WERI-Rb-1 (cell line): ENCODE data around the gene KSR1.
"Not testable (repeated sequence)": the region's sequence is repeated elsewhere in the genome, so short reads cannot be mapped to it uniquely, and the experiment has no call there.

Experiments used
- DNase-seq: peaks from one replicate; pipeline ENCODE4 v3.0.0-alpha.2; 2020
- H3K27ac ChIP-seq: fragments of 250-450 bp; sonication (Bioruptor Pico); 2 replicates; pipeline ENCODE4 v1.5.1; 2020; ENCODE audit warnings: mild to moderate bottlenecking, moderate library complexity
- H3K27me3 ChIP-seq: fragments of 250-450 bp; sonication (Bioruptor Pico); 2 replicates; pipeline ENCODE4 v1.5.1; 2021; ENCODE audit warnings: mild to moderate bottlenecking, low read depth, moderate library complexity; ENCODE audit not compliant: insufficient read depth, severe bottlenecking
- H3K36me3 ChIP-seq: fragments of 250-450 bp; sonication (Bioruptor Pico); 2 replicates; pipeline ENCODE4 v1.5.1; 2020; ENCODE audit warnings: mild to moderate bottlenecking, moderate library complexity
- H3K4me3 ChIP-seq: 2 replicates; pipeline ENCODE4 v1.5.1; 2011; ENCODE audit warnings: low read depth, mild to moderate bottlenecking, control low read depth, low read length
- H3K9me3 ChIP-seq: fragments of 250-450 bp; sonication (Bioruptor Pico); 2 replicates; pipeline ENCODE4 v1.5.1; 2021; ENCODE audit warnings: mild to moderate bottlenecking, moderate library complexity; ENCODE audit not compliant: severe bottlenecking
- CTCF ChIP-seq: IDR thresholded peaks from 2 replicates; pipeline ENCODE4 v1.5.1; 2011; ENCODE audit warnings: low read depth, mild to moderate bottlenecking, control low read depth, inconsistent platforms, low read length

Gene KSR1

GRCh38 chr17:27640790-27641189, 184.5 kb downstream of the KSR1 start:
- TF ChIP-seq CTCF: no peak
- no peak overlapping the region for H3K4me3 ChIP-seq
- no peak for DNase-seq
- H3K27ac ChIP-seq: no peak overlapping the region
- H3K36me3 ChIP-seq: no peaks in the 10 kb centered on the region
- no peaks in the 10 kb centered on the region for H3K9me3 ChIP-seq
- no peaks in the 10 kb centered on the region for H3K27me3 ChIP-seq

- DNase-seq: peak; percentile 32
- Histone ChIP-seq H3K27ac (no peak overlapping the region), H3K36me3 (no peaks in the 10 kb centered on the region), H3K27me3 (no peaks in the 10 kb centered on the region), H3K9me3 (no peaks in the 10 kb centered on the region), H3K4me3 (no peak overlapping the region)
- no peak for TF ChIP-seq CTCF
Measured at GRCh38 chr17:27644586-27644985, 188.3 kb downstream of the KSR1 start.

- H3K36me3 ChIP-seq, DNase-seq: not testable (repeated sequence)
Measured at GRCh38 chr17:27645621-27646020, 189.4 kb downstream of the KSR1 start.

GRCh38 chr17:27646232-27646631, 190.0 kb downstream of the KSR1 start:
- no peak for DNase-seq
- TF ChIP-seq CTCF: no peak

More at GRCh38 chr17:27645621-27646020, 189.4 kb downstream of the KSR1 start:
- not testable (repeated sequence) for H3K4me3 ChIP-seq, H3K9me3 ChIP-seq, H3K27ac ChIP-seq, H3K27me3 ChIP-seq

GRCh38 chr17:27647765-27648164, 191.5 kb downstream of the KSR1 start:
- Histone ChIP-seq H3K4me3 (no peak overlapping the region), H3K27ac (no peak overlapping the region), H3K9me3 (no peaks in the 10 kb centered on the region), H3K27me3 (no peaks in the 10 kb centered on the region), H3K36me3 (no peaks in the 10 kb centered on the region)
- DNase-seq: no peak
- no peak for TF ChIP-seq CTCF

More at GRCh38 chr17:27646232-27646631, 190.0 kb downstream of the KSR1 start:
- Histone ChIP-seq H3K9me3 (no peaks in the 10 kb centered on the region), H3K36me3 (no peaks in the 10 kb centered on the region), H3K27ac (no peak overlapping the region), H3K4me3 (no peak overlapping the region), H3K27me3 (no peaks in the 10 kb centered on the region)

- DNase-seq: peak; percentile 24
- H3K4me3 ChIP-seq, H3K27ac ChIP-seq, H3K27me3 ChIP-seq, H3K36me3 ChIP-seq, H3K9me3 ChIP-seq: not testable (repeated sequence)
Measured at GRCh38 chr17:27649111-27649571, 192.9 kb downstream of the KSR1 start.

- Histone ChIP-seq H3K27me3 (no peaks in the 10 kb centered on the region), H3K9me3 (no peaks in the 10 kb centered on the region), H3K36me3 (no peaks in the 10 kb centered on the region), H3K4me3 (no peak overlapping the region), H3K27ac (no peak overlapping the region)
- DNase-seq: no peak
- no peak for TF ChIP-seq CTCF
Measured at GRCh38 chr17:27649929-27650328, 193.7 kb downstream of the KSR1 start.
